GM12892 (cell line): ENCODE results near the gene TOR1AIP2.

Source experiments
- POLR2A ChIP-seq: IDR thresholded peaks from 2 replicates; pipeline ENCODE4 v1.6.1; 2011; ENCODE audit warnings: low read depth, low read length, control low read depth
- POLR2AphosphoS5 ChIP-seq: IDR thresholded peaks from 2 replicates; pipeline ENCODE4 v1.6.1; 2011; ENCODE audit warnings: low read depth, low read length, control low read depth

DNA sequence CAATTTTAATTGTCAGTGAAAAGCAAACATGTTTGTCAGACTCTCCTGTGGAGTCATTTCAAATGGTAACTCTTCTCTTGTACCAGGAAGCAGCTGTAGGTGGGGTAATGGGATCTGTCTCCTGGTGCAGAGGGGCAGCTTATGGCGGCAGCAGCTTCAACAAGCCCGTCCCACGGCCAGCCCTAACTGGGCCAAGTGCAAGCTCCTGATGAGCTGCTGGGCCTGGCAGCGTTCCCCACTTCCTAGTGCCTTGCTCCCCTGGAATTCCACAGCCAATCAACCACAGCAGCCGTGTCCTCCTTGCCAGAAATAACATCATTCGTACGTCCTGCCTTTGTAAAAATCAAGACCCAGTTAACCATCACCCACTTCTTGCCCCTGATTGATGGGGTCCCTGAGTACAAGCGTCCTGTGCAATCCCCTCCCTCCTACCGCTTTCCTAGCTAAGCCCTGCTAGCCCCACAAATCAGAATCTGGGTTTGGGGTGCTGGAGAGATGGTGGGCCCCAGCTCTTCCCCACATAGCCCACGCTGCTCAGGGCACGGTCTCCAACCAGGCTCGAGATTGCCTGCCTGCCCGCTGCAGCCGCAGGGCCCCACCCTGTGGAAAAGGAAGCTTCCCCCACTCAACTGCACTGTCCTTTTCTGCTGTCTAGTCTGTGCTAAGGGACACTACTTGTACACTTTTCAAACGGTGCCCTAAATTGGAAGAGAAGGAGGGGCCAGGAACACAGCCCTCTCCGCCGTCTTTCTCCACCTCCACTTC is 61.2 kb downstream of the TOR1AIP2 start:
- TF ChIP-seq POLR2AphosphoS5, result no peak
- no peak for TF ChIP-seq POLR2A
